RWPE1 (cell line): Measurements from ENCODE around the gene SF1.

Experiments
- CTCF ChIA-PET: fragments of 350-600 bp; sonication (Branson Sonifier 250); formaldehyde crosslinking; extraction: SDS; loops from one replicate; lab custom pipeline; 2021; lab: Yijun Ruan, JAX
- POLR2A ChIA-PET: fragments of 400-600 bp; formaldehyde crosslinking; extraction: SDS; loops from one replicate; lab custom pipeline; 2020; ENCODE audit warnings: antibody characterized with exemption; ENCODE audit not compliant: low non-redundant PET; lab: Yijun Ruan, JAX
- DNase-seq: peaks from one replicate; pipeline ENCODE4 v3.0.0; 2012; ENCODE audit warnings: low spot score
- H3K27ac ChIP-seq: fragments of 450-650 bp; 2 replicates; pipeline ENCODE4 v1.5.1; 2017
- CTCF ChIP-seq: fragments of 450-650 bp; conservative IDR thresholded peaks from 2 replicates; pipeline ENCODE4 v1.5.1; 2017; ENCODE audit warnings: low read depth, mild to moderate bottlenecking

Gene SF1

GRCh38 chr11:64764040-64764611 lies 14.2 kb downstream of the SF1 start:
- H3K27ac ChIP-seq: peak overlapping the region; percentile 85
- ChIA-PET POLR2A (no interaction called here), CTCF (interaction anchor here (0.5 to 0.7 kb wide), 2 partner anchors 24 to 221 kb away, joined by 5 read pairs; no protein-coding TSS in a partner anchor)
- no peak for TF ChIP-seq CTCF
- no peak for DNase-seq

- no peak for DNase-seq
- peak overlapping the region; percentile 85 for H3K27ac ChIP-seq
- ChIA-PET CTCF (interaction anchor here (0.6 to 0.7 kb wide), 2 partner anchors 221 to 251 kb away, joined by 3 to 5 read pairs; no protein-coding TSS in a partner anchor), POLR2A (no interaction called here)
- TF ChIP-seq CTCF: no peak
These were observed 14.8 kb downstream of the SF1 start for GRCh38 chr11:64763526-64764039.

- no peak for TF ChIP-seq CTCF
- DNase-seq: no peak
- peak overlapping the region; percentile 85 for H3K27ac ChIP-seq
- ChIA-PET CTCF (interaction anchor here (0.6 to 0.7 kb wide), 2 partner anchors 20 to 251 kb away, joined by 3 to 5 read pairs; no protein-coding TSS in a partner anchor), POLR2A (no interaction called here)
These were observed 15.4 kb downstream of the SF1 start for GRCh38 chr11:64762674-64763525.

- TF ChIP-seq CTCF: no peak
- ChIA-PET CTCF (interaction anchor here (0.7 kb wide), 1 partner anchor 19 kb away, joined by 5 read pairs; no protein-coding TSS in a partner anchor), POLR2A (no interaction called here)
- peak overlapping the region; percentile 85 for H3K27ac ChIP-seq
- DNase-seq: no peak
These were observed 16.1 kb downstream of the SF1 start for GRCh38 chr11:64762277-64762673.

GRCh38 chr11:64760759-64761420 lies 17.5 kb downstream of the SF1 start:
- ChIA-PET POLR2A (no interaction called here), CTCF (interaction anchor here (0.6 to 1.0 kb wide), 2 partner anchors 18 kb away, joined by 3 to 6 read pairs; no protein-coding TSS in a partner anchor)
- DNase-seq: no peak
- TF ChIP-seq CTCF: no peak
- H3K27ac ChIP-seq: peak overlapping the region; percentile 85
